HCT116 (cell line): ENCODE results near the gene CAPRIN2. TPM values are rescaled to one million over a fixed set of nuclear protein-coding genes. Genes with fewer than 3 reads are reported as not detected.

Experiments used
- ATAC-seq: fragments of 200-7000 bp; cut with Tn5 transposase; 2 replicates; pipeline ENCODE4 v1.9.1; 2020; ENCODE audit warnings: mild to moderate bottlenecking, moderate library complexity
- BruUV-seq: library from RNA; stranded (reverse); fragments of 400-500 nt; replicated peaks from 2 replicates; lab custom pipeline; 2021; lab: Mats Ljungman, UMichigan
- CTCF ChIA-PET: fragments of 300-600 bp; sonication (Branson Sonifier 250); formaldehyde crosslinking; loops from one replicate; lab custom pipeline; 2021; ENCODE audit warnings: antibody characterized with exemption; lab: Charles Lee
- POLR2A ChIA-PET: fragments of 300-600, 350-600 bp; sonication (Branson Sonifier 250); formaldehyde crosslinking; loops from one replicate; lab custom pipeline; 2021; ENCODE audit warnings: antibody characterized with exemption; lab: Charles Lee
- RAD21 ChIA-PET, 2 experiments: fragments of 300-600 bp; sonication (Branson Sonifier 250); formaldehyde crosslinking; loops; one replicate each; lab custom pipeline; 2023; ENCODE audit warnings: low total read pairs in 2 of 2; ENCODE audit not compliant: uncharacterized antibody in 2 of 2, unreplicated experiment in 2 of 2, low non-redundant PET in 1 of 2; lab: Charles Lee
- DNase-seq: peaks from one replicate; pipeline ENCODE4 v3.0.0-alpha.2; 2010; ENCODE audit warnings: low read depth, low spot score
- H2AFZ ChIP-seq: fragments of 200-600 bp; shearing (Covaris generic), sonication (generic); 2 replicates; pipeline ENCODE4 v1.6.1; 2017; ENCODE audit warnings: low read depth, mixed run types, mixed read lengths, antibody characterized with exemption, low read length; ENCODE audit not compliant: poor library complexity, severe bottlenecking
- H3K27ac ChIP-seq: 2 replicates; pipeline ENCODE4 v1.5.1; 2012; ENCODE audit warnings: low read depth, low read length
- H3K27me3 ChIP-seq: fragments of 200-600 bp; sonication (generic); 2 replicates; pipeline ENCODE4 v1.6.1; 2016; ENCODE audit warnings: mixed run types, low read length, mixed read lengths; ENCODE audit not compliant: insufficient read depth
- H3K36me3 ChIP-seq, 2 experiments: fragments of 200-500 bp in 1 of 2; fragments of 200-600 bp in 1 of 2; sonication (Bioruptor generic) in 1 of 2; sonication (generic) in 1 of 2; 2 replicates each; pipeline versions ENCODE4 v1.5.1 to v1.6.1; 2014 to 2016; ENCODE audit warnings: low read length in 2 of 2, inconsistent platforms in 1 of 2, mixed read lengths in 1 of 2, mixed run types in 1 of 2; ENCODE audit not compliant: insufficient read depth in 2 of 2, control insufficient read depth in 1 of 2
- H3K4me1 ChIP-seq, 2 experiments: fragments of 200-600 bp in 1 of 2; sonication (generic) in 1 of 2; 2 replicates each; pipeline versions ENCODE4 v1.5.1 to v1.6.1; 2012 to 2017; ENCODE audit warnings: low read length in 2 of 2, inconsistent platforms in 1 of 2, mild to moderate bottlenecking in 1 of 2, mixed read lengths in 1 of 2, mixed run types in 1 of 2, moderate library complexity in 1 of 2; ENCODE audit not compliant: insufficient read depth in 2 of 2, control insufficient read depth in 1 of 2
- H3K4me2 ChIP-seq: fragments of 200-600 bp; sonication (generic); 2 replicates; pipeline ENCODE4 v1.6.1; 2017; ENCODE audit warnings: mixed run types, low read length, mixed read lengths
- H3K4me3 ChIP-seq, 2 experiments: fragments of 200-600 bp in 1 of 2; sonication (generic) in 1 of 2; replicated peaks in 1 of 2; 2 replicates each; pipeline ENCODE4 v1.5.1; 2011 to 2016; ENCODE audit warnings: low read length in 2 of 2, control low read depth in 1 of 2, low read depth in 1 of 2, mild to moderate bottlenecking in 1 of 2, mixed read lengths in 1 of 2, mixed run types in 1 of 2
- H3K79me2 ChIP-seq: fragments of 200-600 bp; sonication (generic); 2 replicates; pipeline ENCODE4 v1.6.1; 2017; ENCODE audit warnings: mild to moderate bottlenecking, mixed run types, low read length, moderate library complexity, mixed read lengths; ENCODE audit not compliant: insufficient read depth
- H3K9ac ChIP-seq: fragments of 200-600 bp; sonication (generic); 2 replicates; pipeline ENCODE4 v1.6.1; 2016; ENCODE audit warnings: low read length, mixed read lengths
- H3K9me2 ChIP-seq: fragments of 200-600 bp; sonication (generic), shearing (Covaris generic); 2 replicates; pipeline ENCODE4 v1.6.1; 2017; ENCODE audit warnings: mixed run types, mild to moderate bottlenecking, moderate library complexity; ENCODE audit not compliant: insufficient read depth
- H3K9me3 ChIP-seq, 2 experiments: fragments of 200-500 bp in 1 of 2; fragments of 200-600 bp in 1 of 2; sonication (Bioruptor generic) in 1 of 2; sonication (generic) in 1 of 2; 2 replicates each; pipeline ENCODE4 v1.6.1; 2014 to 2017; ENCODE audit warnings: low read length in 2 of 2, mixed read lengths in 2 of 2, inconsistent platforms in 1 of 2, low read depth in 1 of 2, mild to moderate bottlenecking in 1 of 2, mixed run types in 1 of 2, moderate library complexity in 1 of 2; ENCODE audit not compliant: control insufficient read depth in 1 of 2, insufficient read depth in 1 of 2
- H4K20me1 ChIP-seq: fragments of 200-600 bp; sonication (generic), shearing (Covaris generic); 2 replicates; pipeline ENCODE4 v1.6.1; 2017; ENCODE audit warnings: mixed run types, mild to moderate bottlenecking, moderate library complexity; ENCODE audit not compliant: insufficient read depth
- CBX3 ChIP-seq: IDR thresholded peaks from 2 replicates; pipeline ENCODE4 v1.6.1; 2012; ENCODE audit warnings: low read depth
- CEBPB ChIP-seq: IDR thresholded peaks from 2 replicates; pipeline ENCODE4 v1.6.1; 2012; ENCODE audit warnings: low read depth
- EGR1 ChIP-seq: IDR thresholded peaks from 2 replicates; pipeline ENCODE4 v1.6.1; 2012; ENCODE audit warnings: low read depth
- ELF1 ChIP-seq: IDR thresholded peaks from 2 replicates; pipeline ENCODE4 v1.6.1; 2012; ENCODE audit warnings: low read depth, borderline replicate concordance
- EZH2 ChIP-seq: fragments of 200-600 bp; sonication (generic); IDR thresholded peaks from 2 replicates; pipeline ENCODE4 v1.6.1; 2017; ENCODE audit warnings: antibody characterized with exemption, mixed run types
- EZH2phosphoT487 ChIP-seq: fragments of 200-600 bp; IDR thresholded peaks from 2 replicates; pipeline ENCODE4 v1.6.1; 2018; ENCODE audit warnings: antibody characterized with exemption, borderline replicate concordance
- FOSL1 ChIP-seq: IDR thresholded peaks from 2 replicates; pipeline ENCODE4 v1.6.1; 2012; ENCODE audit warnings: low read depth
- JUND ChIP-seq: IDR thresholded peaks from 2 replicates; pipeline ENCODE4 v1.6.1; 2012
- POLR2A ChIP-seq: IDR thresholded peaks from 2 replicates; pipeline ENCODE4 v1.7.0; 2011; ENCODE audit warnings: borderline replicate concordance; ENCODE audit not compliant: insufficient read depth, insufficient read length; ENCODE audit errors: extremely low read depth
- RAD21 ChIP-seq: IDR thresholded peaks from 2 replicates; pipeline ENCODE4 v1.6.1; 2012; ENCODE audit warnings: low read depth, mild to moderate bottlenecking
- SRF ChIP-seq: IDR thresholded peaks from 2 replicates; pipeline ENCODE4 v1.6.1; 2012; ENCODE audit warnings: low read depth
- YY1 ChIP-seq: IDR thresholded peaks from 2 replicates; pipeline ENCODE4 v1.6.1; 2011; ENCODE audit warnings: low read length, low read depth, moderate library complexity, mild to moderate bottlenecking; ENCODE audit not compliant: insufficient replicate concordance; ENCODE audit errors: extremely low read depth
- ZFX ChIP-seq: fragments of 450-650 bp; IDR thresholded peaks from 2 replicates; pipeline ENCODE4 v1.6.1; 2017
- ZNF274 ChIP-seq: fragments of 200-500 bp; sonication (Bioruptor generic); IDR thresholded peaks from 2 replicates; pipeline ENCODE4 v1.6.1; 2014; ENCODE audit warnings: mild to moderate bottlenecking, low read depth, low read length, inconsistent platforms
- intact Hi-C: fragments of 100-400 bp; cut with micrococcal nuclease; formaldehyde crosslinking; loops from 2 replicates; pipeline ENCODE4 v1.10.0; 2022
- total RNA-seq: library from RNA; stranded (reverse); gene quantifications from one replicate; pipeline ENCODE4 v1.2.1, GENCODE V29; 2021; ENCODE audit not compliant: unreplicated experiment
- TF ChIP-seq, protein P1 (sequence below): IDR thresholded peaks from 2 replicates; pipeline ENCODE4 v1.6.1; 2012
- TF ChIP-seq, protein P2 (sequence below): IDR thresholded peaks from 2 replicates; pipeline ENCODE4 v1.6.1; 2011; ENCODE audit warnings: mild to moderate bottlenecking, low read length, moderate library complexity; ENCODE audit not compliant: insufficient replicate concordance; ENCODE audit errors: extremely low read depth
- TF ChIP-seq, protein P3 (sequence below): IDR thresholded peaks from 2 replicates; pipeline ENCODE4 v1.6.1; 2012; ENCODE audit warnings: low read depth
- TF ChIP-seq, protein P4 (sequence below), 3 experiments: fragments of 200-600 bp in 1 of 3; sonication (generic) in 1 of 3; IDR thresholded peaks in 2 of 3; conservative IDR thresholded peaks in 1 of 3; 2 replicates each; pipeline ENCODE4 v1.5.1; 2012 to 2017; ENCODE audit warnings: low read depth in 2 of 3, low read length in 2 of 3, antibody characterized with exemption in 1 of 3, borderline replicate concordance in 1 of 3, control low read depth in 1 of 3, mild to moderate bottlenecking in 1 of 3, mixed read lengths in 1 of 3, mixed run types in 1 of 3, moderate library complexity in 1 of 3; ENCODE audit not compliant: insufficient read depth in 1 of 3
- TF ChIP-seq, protein P5 (sequence below): IDR thresholded peaks from 2 replicates; pipeline ENCODE4 v1.6.1; 2012

CAPRIN2 gene
- total RNA-seq, 1 experiment from 2014 or later: 30.8 TPM

DNA sequence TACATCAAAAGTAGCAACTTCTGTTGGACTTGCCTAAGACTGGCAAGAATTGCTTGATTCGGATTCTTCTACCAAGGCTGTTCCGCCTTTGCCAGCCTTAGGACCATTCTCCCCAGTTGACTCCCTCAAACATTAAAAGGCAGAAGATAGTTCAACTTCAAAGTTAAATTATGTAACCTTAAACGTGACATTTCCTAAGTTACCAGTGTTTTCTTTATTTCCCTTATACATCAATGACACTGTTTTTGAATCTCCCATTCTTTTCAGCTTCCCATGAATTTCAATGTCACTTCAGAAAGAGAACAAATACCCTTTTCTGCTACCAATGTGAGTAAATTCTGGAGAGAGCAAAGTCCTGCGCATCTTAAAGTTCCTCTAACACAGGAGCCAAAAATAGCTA is 25.2 kb downstream of the CAPRIN2 start:
- H3K36me3 ChIP-seq: peaks cover 4 to 8% of the 10 kb centered on the region in 2 experiments; a peak in 2 of 4 replicates
- CTCF ChIA-PET: no interaction called here

More for the DNA sequence above, 25.2 kb downstream of the CAPRIN2 start:
- Histone ChIP-seq H3K9me2 (no peaks in the 10 kb centered on the region), H3K79me2 (peaks cover 8% of the 10 kb centered on the region), H3K27me3 (no peaks in the 10 kb centered on the region), H3K9me3 (no peaks in the 10 kb centered on the region), H3K9ac (no peak overlapping the region), H3K4me1 (peaks cover 15 to 17% of the 10 kb centered on the region in 2 experiments), H3K4me3 (no peak overlapping the region), H3K4me2 (no peak overlapping the region), H2AFZ (no peak overlapping the region), H3K27ac (no peak overlapping the region), H4K20me1 (no peaks in the 10 kb centered on the region)
- BruUV-seq: no TSS peak
- no peak for ATAC-seq
- no peak for DNase-seq
- ChIA-PET RAD21 (no interaction called here), POLR2A (no interaction called here)
- intact Hi-C loops: no loop called here
- TF ChIP-seq, protein P1, sequence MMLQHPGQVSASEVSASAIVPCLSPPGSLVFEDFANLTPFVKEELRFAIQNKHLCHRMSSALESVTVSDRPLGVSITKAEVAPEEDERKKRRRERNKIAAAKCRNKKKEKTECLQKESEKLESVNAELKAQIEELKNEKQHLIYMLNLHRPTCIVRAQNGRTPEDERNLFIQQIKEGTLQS: no peak
- no peak for TF ChIP-seq FOSL1
- TF ChIP-seq ELF1: no peak
- no peak for TF ChIP-seq JUND
- TF ChIP-seq ZFX: no peak
- TF ChIP-seq CBX3: no peak
- no peak for TF ChIP-seq EZH2
- TF ChIP-seq YY1: no peak
- TF ChIP-seq SRF: no peak
- no peak for TF ChIP-seq POLR2A
- TF ChIP-seq, protein P2, sequence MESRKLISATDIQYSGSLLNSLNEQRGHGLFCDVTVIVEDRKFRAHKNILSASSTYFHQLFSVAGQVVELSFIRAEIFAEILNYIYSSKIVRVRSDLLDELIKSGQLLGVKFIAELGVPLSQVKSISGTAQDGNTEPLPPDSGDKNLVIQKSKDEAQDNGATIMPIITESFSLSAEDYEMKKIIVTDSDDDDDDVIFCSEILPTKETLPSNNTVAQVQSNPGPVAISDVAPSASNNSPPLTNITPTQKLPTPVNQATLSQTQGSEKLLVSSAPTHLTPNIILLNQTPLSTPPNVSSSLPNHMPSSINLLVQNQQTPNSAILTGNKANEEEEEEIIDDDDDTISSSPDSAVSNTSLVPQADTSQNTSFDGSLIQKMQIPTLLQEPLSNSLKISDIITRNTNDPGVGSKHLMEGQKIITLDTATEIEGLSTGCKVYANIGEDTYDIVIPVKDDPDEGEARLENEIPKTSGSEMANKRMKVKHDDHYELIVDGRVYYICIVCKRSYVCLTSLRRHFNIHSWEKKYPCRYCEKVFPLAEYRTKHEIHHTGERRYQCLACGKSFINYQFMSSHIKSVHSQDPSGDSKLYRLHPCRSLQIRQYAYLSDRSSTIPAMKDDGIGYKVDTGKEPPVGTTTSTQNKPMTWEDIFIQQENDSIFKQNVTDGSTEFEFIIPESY: no peak
- no peak for TF ChIP-seq CEBPB
- TF ChIP-seq, protein P3, sequence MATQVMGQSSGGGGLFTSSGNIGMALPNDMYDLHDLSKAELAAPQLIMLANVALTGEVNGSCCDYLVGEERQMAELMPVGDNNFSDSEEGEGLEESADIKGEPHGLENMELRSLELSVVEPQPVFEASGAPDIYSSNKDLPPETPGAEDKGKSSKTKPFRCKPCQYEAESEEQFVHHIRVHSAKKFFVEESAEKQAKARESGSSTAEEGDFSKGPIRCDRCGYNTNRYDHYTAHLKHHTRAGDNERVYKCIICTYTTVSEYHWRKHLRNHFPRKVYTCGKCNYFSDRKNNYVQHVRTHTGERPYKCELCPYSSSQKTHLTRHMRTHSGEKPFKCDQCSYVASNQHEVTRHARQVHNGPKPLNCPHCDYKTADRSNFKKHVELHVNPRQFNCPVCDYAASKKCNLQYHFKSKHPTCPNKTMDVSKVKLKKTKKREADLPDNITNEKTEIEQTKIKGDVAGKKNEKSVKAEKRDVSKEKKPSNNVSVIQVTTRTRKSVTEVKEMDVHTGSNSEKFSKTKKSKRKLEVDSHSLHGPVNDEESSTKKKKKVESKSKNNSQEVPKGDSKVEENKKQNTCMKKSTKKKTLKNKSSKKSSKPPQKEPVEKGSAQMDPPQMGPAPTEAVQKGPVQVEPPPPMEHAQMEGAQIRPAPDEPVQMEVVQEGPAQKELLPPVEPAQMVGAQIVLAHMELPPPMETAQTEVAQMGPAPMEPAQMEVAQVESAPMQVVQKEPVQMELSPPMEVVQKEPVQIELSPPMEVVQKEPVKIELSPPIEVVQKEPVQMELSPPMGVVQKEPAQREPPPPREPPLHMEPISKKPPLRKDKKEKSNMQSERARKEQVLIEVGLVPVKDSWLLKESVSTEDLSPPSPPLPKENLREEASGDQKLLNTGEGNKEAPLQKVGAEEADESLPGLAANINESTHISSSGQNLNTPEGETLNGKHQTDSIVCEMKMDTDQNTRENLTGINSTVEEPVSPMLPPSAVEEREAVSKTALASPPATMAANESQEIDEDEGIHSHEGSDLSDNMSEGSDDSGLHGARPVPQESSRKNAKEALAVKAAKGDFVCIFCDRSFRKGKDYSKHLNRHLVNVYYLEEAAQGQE: no peak
- TF ChIP-seq EGR1: no peak
- TF ChIP-seq, protein P4, sequence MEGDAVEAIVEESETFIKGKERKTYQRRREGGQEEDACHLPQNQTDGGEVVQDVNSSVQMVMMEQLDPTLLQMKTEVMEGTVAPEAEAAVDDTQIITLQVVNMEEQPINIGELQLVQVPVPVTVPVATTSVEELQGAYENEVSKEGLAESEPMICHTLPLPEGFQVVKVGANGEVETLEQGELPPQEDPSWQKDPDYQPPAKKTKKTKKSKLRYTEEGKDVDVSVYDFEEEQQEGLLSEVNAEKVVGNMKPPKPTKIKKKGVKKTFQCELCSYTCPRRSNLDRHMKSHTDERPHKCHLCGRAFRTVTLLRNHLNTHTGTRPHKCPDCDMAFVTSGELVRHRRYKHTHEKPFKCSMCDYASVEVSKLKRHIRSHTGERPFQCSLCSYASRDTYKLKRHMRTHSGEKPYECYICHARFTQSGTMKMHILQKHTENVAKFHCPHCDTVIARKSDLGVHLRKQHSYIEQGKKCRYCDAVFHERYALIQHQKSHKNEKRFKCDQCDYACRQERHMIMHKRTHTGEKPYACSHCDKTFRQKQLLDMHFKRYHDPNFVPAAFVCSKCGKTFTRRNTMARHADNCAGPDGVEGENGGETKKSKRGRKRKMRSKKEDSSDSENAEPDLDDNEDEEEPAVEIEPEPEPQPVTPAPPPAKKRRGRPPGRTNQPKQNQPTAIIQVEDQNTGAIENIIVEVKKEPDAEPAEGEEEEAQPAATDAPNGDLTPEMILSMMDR (IDR thresholded peaks at IDR 0.05 in 2 of 3, conservative IDR thresholded peaks at IDR 0.05 in 1 of 3; ENCODE audit: borderline replicate concordance in 1 of 3, insufficient read depth in 1 of 3, low read depth in 2 of 3, low read length in 2 of 3): no peak
- TF ChIP-seq, protein P5, sequence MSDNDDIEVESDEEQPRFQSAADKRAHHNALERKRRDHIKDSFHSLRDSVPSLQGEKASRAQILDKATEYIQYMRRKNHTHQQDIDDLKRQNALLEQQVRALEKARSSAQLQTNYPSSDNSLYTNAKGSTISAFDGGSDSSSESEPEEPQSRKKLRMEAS: no peak
- no peak for TF ChIP-seq RAD21
- no peak for TF ChIP-seq EZH2phosphoT487
- no peak for TF ChIP-seq ZNF274
